ENCODE measurements around the gene SELL.
"Not testable (repeated sequence)": the region's sequence is repeated elsewhere in the genome, so short reads cannot be mapped to it uniquely, and the experiment has no call there.

SELL gene

GRCh38 chr1:169724168-169724567 lies 12.7 kb upstream of the SELL start:
- no peaks in the 10 kb centered on the region for H3K36me3 ChIP-seq (ENCODE audit: insufficient read depth, low read length)
- H3K9ac ChIP-seq (ENCODE audit: low read depth, low read length), result no peak overlapping the region
- H3K9me3 ChIP-seq (ENCODE audit: control insufficient read depth, insufficient read depth, low read length), result no peaks in the 10 kb centered on the region
- H3K4me1 ChIP-seq (ENCODE audit: insufficient read depth, low read length), result no peaks in the 10 kb centered on the region

GRCh38 chr1:169723763-169724162 lies 12.3 kb upstream of the SELL start:
- no peaks in the 10 kb centered on the region for H3K4me1 ChIP-seq (ENCODE audit: insufficient read depth, low read length)
- no peaks in the 10 kb centered on the region for H3K36me3 ChIP-seq (ENCODE audit: insufficient read depth, low read length)
- H3K9me3 ChIP-seq (ENCODE audit: control insufficient read depth, insufficient read depth, low read length), result no peaks in the 10 kb centered on the region
- H3K9ac ChIP-seq (ENCODE audit: low read depth, low read length), result no peak overlapping the region

GRCh38 chr1:169722779-169723178 lies 11.4 kb upstream of the SELL start:
- no peaks in the 10 kb centered on the region for H3K36me3 ChIP-seq (ENCODE audit: insufficient read depth, low read length)
- H3K9me3 ChIP-seq (ENCODE audit: control insufficient read depth, insufficient read depth, low read length), result no peaks in the 10 kb centered on the region
- H3K9ac ChIP-seq (ENCODE audit: low read depth, low read length), result no peak overlapping the region
- no peaks in the 10 kb centered on the region for H3K4me1 ChIP-seq (ENCODE audit: insufficient read depth, low read length)

GRCh38 chr1:169715100-169715499 lies 3.7 kb upstream of the SELL start:
- H3K9me3 ChIP-seq (ENCODE audit: control insufficient read depth, insufficient read depth, low read length); H3K4me1 ChIP-seq (ENCODE audit: insufficient read depth, low read length); H3K9ac ChIP-seq (ENCODE audit: low read depth, low read length); H3K36me3 ChIP-seq (ENCODE audit: insufficient read depth, low read length): not testable (repeated sequence)

GRCh38 chr1:169713090-169713489 lies 1.7 kb upstream of the SELL start:
- not testable (repeated sequence) for H3K4me1 ChIP-seq (ENCODE audit: insufficient read depth, low read length); H3K9ac ChIP-seq (ENCODE audit: low read depth, low read length); H3K9me3 ChIP-seq (ENCODE audit: control insufficient read depth, insufficient read depth, low read length); H3K36me3 ChIP-seq (ENCODE audit: insufficient read depth, low read length)

GRCh38 chr1:169712309-169712631 lies 850 bp upstream of the SELL start:
- Histone ChIP-seq H3K4me1 (ENCODE audit: insufficient read depth, low read length) (no peaks in the 10 kb centered on the region), H3K36me3 (ENCODE audit: insufficient read depth, low read length) (no peaks in the 10 kb centered on the region), H3K9me3 (ENCODE audit: control insufficient read depth, insufficient read depth, low read length) (no peaks in the 10 kb centered on the region), H3K9ac (ENCODE audit: low read depth, low read length) (no peak overlapping the region)

- no peaks in the 10 kb centered on the region for H3K36me3 ChIP-seq (ENCODE audit: insufficient read depth, low read length)
- no peaks in the 10 kb centered on the region for H3K9me3 ChIP-seq (ENCODE audit: control insufficient read depth, insufficient read depth, low read length)
- H3K4me1 ChIP-seq (ENCODE audit: insufficient read depth, low read length), result no peaks in the 10 kb centered on the region
- H3K9ac ChIP-seq (ENCODE audit: low read depth, low read length), result no peak overlapping the region
These were observed 2.8 kb downstream of the SELL start for GRCh38 chr1:169708647-169709046.

- H3K36me3 ChIP-seq (ENCODE audit: insufficient read depth, low read length), result no peaks in the 10 kb centered on the region
- no peaks in the 10 kb centered on the region for H3K9me3 ChIP-seq (ENCODE audit: control insufficient read depth, insufficient read depth, low read length)
- H3K4me1 ChIP-seq (ENCODE audit: insufficient read depth, low read length), result no peaks in the 10 kb centered on the region
- H3K9ac ChIP-seq (ENCODE audit: low read depth, low read length), result no peak overlapping the region
These were observed 3.4 kb downstream of the SELL start for GRCh38 chr1:169707912-169708604.

GRCh38 chr1:169704797-169705196 lies 6.6 kb downstream of the SELL start:
- Histone ChIP-seq H3K9me3 (ENCODE audit: control insufficient read depth, insufficient read depth, low read length) (no peaks in the 10 kb centered on the region), H3K36me3 (ENCODE audit: insufficient read depth, low read length) (no peaks in the 10 kb centered on the region), H3K9ac (ENCODE audit: low read depth, low read length) (no peak overlapping the region), H3K4me1 (ENCODE audit: insufficient read depth, low read length) (no peaks in the 10 kb centered on the region)

- no peaks in the 10 kb centered on the region for H3K4me1 ChIP-seq (ENCODE audit: insufficient read depth, low read length)
- no peak overlapping the region for H3K9ac ChIP-seq (ENCODE audit: low read depth, low read length)
These were observed 10.0 kb downstream of the SELL start for GRCh38 chr1:169701261-169702005.

GRCh38 chr1:169699707-169700106 lies 11.7 kb downstream of the SELL start:
- Histone ChIP-seq H3K4me1 (ENCODE audit: insufficient read depth, low read length) (no peaks in the 10 kb centered on the region), H3K36me3 (ENCODE audit: insufficient read depth, low read length) (no peaks in the 10 kb centered on the region), H3K9me3 (ENCODE audit: control insufficient read depth, insufficient read depth, low read length) (no peaks in the 10 kb centered on the region), H3K9ac (ENCODE audit: low read depth, low read length) (no peak overlapping the region)

More at GRCh38 chr1:169701261-169702005, 10.0 kb downstream of the SELL start:
- Histone ChIP-seq H3K36me3 (ENCODE audit: insufficient read depth, low read length) (no peaks in the 10 kb centered on the region), H3K9me3 (ENCODE audit: control insufficient read depth, insufficient read depth, low read length) (no peaks in the 10 kb centered on the region)

GRCh38 chr1:169698976-169699375 lies 12.4 kb downstream of the SELL start:
- H3K36me3 ChIP-seq (ENCODE audit: insufficient read depth, low read length), result no peaks in the 10 kb centered on the region
- no peaks in the 10 kb centered on the region for H3K9me3 ChIP-seq (ENCODE audit: control insufficient read depth, insufficient read depth, low read length)
- no peak overlapping the region for H3K9ac ChIP-seq (ENCODE audit: low read depth, low read length)
- no peaks in the 10 kb centered on the region for H3K4me1 ChIP-seq (ENCODE audit: insufficient read depth, low read length)

- no peaks in the 10 kb centered on the region for H3K9me3 ChIP-seq (ENCODE audit: control insufficient read depth, insufficient read depth, low read length)
- no peaks in the 10 kb centered on the region for H3K36me3 ChIP-seq (ENCODE audit: insufficient read depth, low read length)
- H3K4me1 ChIP-seq (ENCODE audit: insufficient read depth, low read length), result no peaks in the 10 kb centered on the region
- H3K9ac ChIP-seq (ENCODE audit: low read depth, low read length), result no peak overlapping the region
These were observed 13.7 kb downstream of the SELL start for GRCh38 chr1:169697755-169698154.

- Histone ChIP-seq H3K4me1 (ENCODE audit: insufficient read depth, low read length) (peaks cover 1% of the 10 kb centered on the region; the same call in 1 of the 2 replicates), H3K9ac (ENCODE audit: low read depth, low read length) (no peak overlapping the region), H3K36me3 (ENCODE audit: insufficient read depth, low read length) (no peaks in the 10 kb centered on the region), H3K9me3 (ENCODE audit: control insufficient read depth, insufficient read depth, low read length) (no peaks in the 10 kb centered on the region)
These were observed 14.9 kb downstream of the SELL start for GRCh38 chr1:169696273-169697100.

All from ES-I3 (cell line).